Activated naive CD8-positive, alpha-beta T cell treated with anti-CD3 and anti-CD28 coated beads, Interleukin-2, amount 50 U/mL, for 24 hours (primary cell): ENCODE results near the gene TRPV3.
"Not testable (repeated sequence)": the region's sequence is repeated elsewhere in the genome, so short reads cannot be mapped to it uniquely, and the experiment has no call there.

Experiments used
- ATAC-seq: fragments of 150-1000 bp; cut with Tn5 transposase; one replicate; pipeline ENCODE4 v1.10.0; 2021
- DNase-seq: peaks from one replicate; pipeline ENCODE4 v3.0.0; 2021
- H3K27ac Mint-ChIP-seq: one replicate; pipeline ENCODE4 v1.8.0; 2021; ENCODE audit warnings: mild to moderate bottlenecking, mixed read lengths
- H3K27me3 Mint-ChIP-seq: one replicate; pipeline ENCODE4 v1.8.0; 2021; ENCODE audit warnings: mixed read lengths
- H3K36me3 Mint-ChIP-seq: one replicate; pipeline ENCODE4 v1.8.0; 2021; ENCODE audit warnings: low read depth, mixed read lengths
- H3K4me1 Mint-ChIP-seq: one replicate; pipeline ENCODE4 v1.8.0; 2021; ENCODE audit warnings: mixed read lengths
- H3K4me3 Mint-ChIP-seq: one replicate; pipeline ENCODE4 v1.8.0; 2021; ENCODE audit warnings: mild to moderate bottlenecking, moderate library complexity, mixed read lengths
- H3K9me3 Mint-ChIP-seq: one replicate; pipeline ENCODE4 v1.8.0; 2021; ENCODE audit warnings: mixed read lengths

Gene TRPV3

DNA sequence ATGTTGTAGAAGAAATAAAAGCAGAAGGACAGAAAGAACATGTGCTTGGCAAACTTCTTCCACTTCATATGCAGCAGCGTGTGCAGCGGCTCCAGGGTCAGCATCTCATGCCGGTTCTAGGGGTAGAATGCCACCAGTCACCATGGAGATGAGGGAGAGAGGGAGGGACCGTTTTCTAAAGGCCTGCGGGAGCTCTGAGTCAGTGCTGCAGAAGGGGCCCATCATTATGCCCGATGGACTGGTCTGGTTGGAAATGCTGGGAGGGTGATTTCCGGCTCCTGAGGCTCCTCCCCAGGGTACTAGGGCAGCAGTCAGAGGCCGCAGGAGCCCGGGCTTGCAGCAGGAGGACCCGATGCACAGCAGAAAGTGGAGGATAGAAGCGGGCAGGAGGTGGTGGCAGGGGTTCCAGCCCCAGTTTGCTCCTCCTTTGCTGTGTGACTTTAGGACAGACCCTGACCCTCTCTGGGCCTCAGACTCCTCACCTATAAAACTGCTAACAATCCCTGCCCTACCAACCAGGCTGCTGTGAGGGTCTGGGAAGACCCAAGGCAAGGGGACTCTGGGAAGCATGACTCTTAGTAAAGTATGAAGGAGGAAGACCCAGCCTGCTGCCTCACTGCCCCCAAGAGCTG is 28.6 kb downstream of the TRPV3 start:
- H3K27ac Mint-ChIP-seq: no peak overlapping the region
- no peaks in the 10 kb centered on the region for H3K36me3 Mint-ChIP-seq
- no peaks in the 10 kb centered on the region for H3K27me3 Mint-ChIP-seq
- no peak for ATAC-seq
- H3K9me3 Mint-ChIP-seq: no peaks in the 10 kb centered on the region
- DNase-seq: no peak
- no peak overlapping the region for H3K4me3 Mint-ChIP-seq
- H3K4me1 Mint-ChIP-seq: no peaks in the 10 kb centered on the region

DNA sequence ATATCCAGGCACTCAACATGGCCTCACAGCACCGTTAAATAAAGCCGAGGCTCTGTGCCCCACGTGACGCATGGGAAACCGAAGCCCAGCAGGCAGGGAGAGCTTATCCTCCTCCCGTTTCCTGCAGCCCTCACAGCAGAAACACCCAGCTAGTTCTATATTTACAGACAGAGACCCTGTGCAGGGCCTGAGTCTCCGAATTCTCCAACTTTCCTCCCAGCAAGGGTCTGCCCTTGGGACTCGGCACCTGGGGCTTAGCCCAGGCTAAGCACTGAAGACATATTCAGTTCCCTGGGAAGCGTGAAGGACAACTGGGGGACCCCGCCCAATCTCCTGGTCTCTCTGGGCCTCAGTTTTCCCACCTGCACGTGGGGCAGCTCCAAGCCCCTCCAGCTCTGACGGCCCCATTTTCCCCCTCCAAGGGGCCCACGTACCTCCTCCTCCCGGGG is 29.2 kb downstream of the TRPV3 start:
- ATAC-seq (no peak), DNase-seq (no peak)
- H3K27me3 Mint-ChIP-seq: no peaks in the 10 kb centered on the region
- H3K36me3 Mint-ChIP-seq: no peaks in the 10 kb centered on the region
- no peak overlapping the region for H3K27ac Mint-ChIP-seq
- H3K9me3 Mint-ChIP-seq: no peaks in the 10 kb centered on the region
- H3K4me3 Mint-ChIP-seq: no peak overlapping the region
- H3K4me1 Mint-ChIP-seq: no peaks in the 10 kb centered on the region

DNA sequence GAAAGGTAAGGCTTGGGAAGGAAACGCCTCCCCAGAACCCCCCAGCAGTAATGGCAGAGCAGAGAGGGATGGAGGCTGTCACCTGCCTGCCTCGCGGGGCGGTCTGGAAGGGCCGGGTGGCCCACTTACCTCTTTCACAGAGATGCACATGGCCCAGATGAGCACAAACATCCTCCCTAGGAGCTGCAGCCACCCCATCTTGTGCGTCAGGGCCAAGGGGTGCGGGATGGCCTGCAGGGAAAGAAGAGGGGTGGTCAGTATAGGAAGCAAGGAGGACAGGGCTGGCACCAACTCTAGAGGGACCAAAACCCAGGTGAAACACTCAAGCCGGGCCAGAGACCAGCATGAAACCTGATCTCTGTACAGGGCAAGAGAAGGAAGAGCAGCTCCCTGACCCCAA is 29.7 kb downstream of the TRPV3 start:
- no peak for ATAC-seq
- H3K36me3 Mint-ChIP-seq: no peaks in the 10 kb centered on the region

DNA sequence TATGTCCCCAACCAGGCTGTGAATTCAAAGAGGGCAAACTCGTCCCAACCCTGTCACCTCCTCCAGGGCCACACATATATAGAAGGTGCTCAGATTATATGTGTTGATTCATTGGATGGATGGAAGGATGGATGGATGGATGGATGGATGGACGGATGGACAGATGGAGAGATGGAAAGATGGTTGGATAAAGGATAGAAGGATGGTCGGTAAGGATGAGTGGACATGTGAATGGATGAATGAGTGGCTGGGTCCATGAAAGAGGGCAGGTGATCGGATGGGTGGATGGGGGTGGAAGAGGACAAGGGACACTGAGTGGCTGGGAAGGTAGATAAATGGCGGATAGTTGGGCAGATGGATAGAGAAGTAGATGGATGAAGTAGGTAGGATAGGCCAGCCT is 30.1 kb downstream of the TRPV3 start:
- Mint-ChIP-seq H3K27me3 (no peaks in the 10 kb centered on the region), H3K9me3 (no peaks in the 10 kb centered on the region), H3K36me3 (no peaks in the 10 kb centered on the region), H3K4me1 (no peaks in the 10 kb centered on the region), H3K27ac (no peak overlapping the region), H3K4me3 (no peak overlapping the region)
- DNase-seq: no peak
- ATAC-seq: no peak

More for the DNA sequence above, 29.7 kb downstream of the TRPV3 start:
- Mint-ChIP-seq H3K27me3 (no peaks in the 10 kb centered on the region), H3K27ac (no peak overlapping the region), H3K9me3 (no peaks in the 10 kb centered on the region), H3K4me1 (no peaks in the 10 kb centered on the region), H3K4me3 (no peak overlapping the region)
- DNase-seq: no peak

DNA sequence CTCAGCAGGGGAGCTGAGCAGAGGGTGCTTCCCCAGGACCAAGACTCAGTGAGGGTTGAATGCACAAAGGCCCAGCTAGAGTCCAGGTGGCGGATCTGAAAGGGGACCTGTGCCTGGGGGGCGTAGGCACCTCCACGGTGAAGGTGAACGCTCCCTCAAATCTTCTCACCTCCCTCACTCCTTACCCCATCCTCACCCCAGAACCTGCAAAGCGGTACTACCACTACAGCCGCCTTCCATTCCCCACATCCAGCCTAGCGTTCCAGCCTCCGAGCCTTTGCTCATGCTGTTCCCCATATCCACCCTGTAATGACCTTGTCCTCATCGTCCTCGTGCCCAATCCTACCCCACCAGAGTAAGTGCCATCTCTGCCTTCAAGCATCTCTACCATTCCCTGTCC is 30.6 kb downstream of the TRPV3 start:
- Mint-ChIP-seq H3K27ac (no peak overlapping the region), H3K4me3 (no peak overlapping the region), H3K4me1 (no peaks in the 10 kb centered on the region), H3K27me3 (no peaks in the 10 kb centered on the region), H3K36me3 (no peaks in the 10 kb centered on the region), H3K9me3 (no peaks in the 10 kb centered on the region)
- no peak for ATAC-seq
- no peak for DNase-seq

DNA sequence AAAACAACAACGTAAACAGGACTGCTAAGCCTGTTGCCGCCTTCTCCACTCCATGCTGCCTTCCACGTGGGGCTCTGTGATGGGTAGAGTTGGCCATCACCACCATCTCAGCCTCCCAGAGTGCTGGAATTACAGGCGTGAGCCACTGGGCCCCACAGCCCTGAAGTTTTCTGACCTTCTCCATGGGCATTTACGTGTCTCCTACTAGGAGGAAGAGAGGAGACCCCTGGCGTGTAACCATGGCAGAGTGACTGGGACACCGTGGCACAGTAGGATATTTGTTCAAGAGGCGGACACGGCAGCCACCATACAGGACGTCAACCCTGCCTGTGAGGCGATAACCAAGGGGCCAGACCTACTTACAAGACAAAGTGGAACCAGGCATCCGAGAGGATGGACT is 31.1 kb downstream of the TRPV3 start:
- Mint-ChIP-seq H3K4me3 (no peak overlapping the region), H3K27me3 (no peaks in the 10 kb centered on the region), H3K4me1 (no peaks in the 10 kb centered on the region), H3K9me3 (no peaks in the 10 kb centered on the region), H3K27ac (no peak overlapping the region), H3K36me3 (no peaks in the 10 kb centered on the region)
- ATAC-seq: no peak
- DNase-seq: no peak

DNA sequence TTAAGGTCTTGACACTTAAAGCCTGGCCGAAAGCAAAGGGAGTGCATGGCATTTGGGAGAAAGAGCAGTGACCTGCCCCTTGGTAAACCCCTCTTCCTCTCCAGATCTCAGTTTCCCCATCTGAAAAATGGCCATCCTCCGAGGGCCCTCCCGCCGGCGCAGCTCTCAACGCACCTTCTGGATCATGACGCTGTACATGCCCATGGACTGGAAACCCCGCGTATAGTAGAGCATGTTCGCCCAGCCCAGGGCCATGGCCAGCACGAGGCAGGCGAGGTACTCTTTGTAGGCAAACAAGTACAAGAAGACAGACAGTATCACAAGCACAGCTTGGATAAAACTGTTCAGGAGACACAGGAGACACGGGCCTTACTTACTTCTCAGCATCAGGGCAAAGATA is 33.6 kb downstream of the TRPV3 start:
- ATAC-seq (no peak), DNase-seq (no peak)
- Mint-ChIP-seq H3K27ac (no peak overlapping the region), H3K27me3 (no peaks in the 10 kb centered on the region), H3K36me3 (no peaks in the 10 kb centered on the region), H3K4me1 (no peaks in the 10 kb centered on the region), H3K9me3 (no peaks in the 10 kb centered on the region), H3K4me3 (no peak overlapping the region)

DNA sequence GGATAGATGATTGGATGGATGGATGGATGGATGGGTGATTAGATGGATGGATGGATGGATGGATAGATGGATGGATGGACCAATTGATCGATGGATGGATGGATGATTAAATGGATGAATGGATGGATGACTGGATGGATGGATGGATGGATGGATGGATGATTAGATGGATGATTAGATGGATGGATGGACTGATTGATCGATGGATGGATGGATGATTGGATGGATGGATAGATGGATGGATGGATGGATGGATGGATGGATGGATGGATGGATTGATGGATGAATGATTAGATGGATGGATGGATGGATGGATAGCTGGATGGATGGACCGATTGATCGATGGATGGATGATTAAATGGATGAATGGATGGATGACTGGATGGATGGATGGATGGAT is 38.1 kb downstream of the TRPV3 start:
- H3K9me3 Mint-ChIP-seq, H3K27ac Mint-ChIP-seq, H3K4me1 Mint-ChIP-seq, H3K36me3 Mint-ChIP-seq, H3K27me3 Mint-ChIP-seq, ATAC-seq, DNase-seq, H3K4me3 Mint-ChIP-seq: not testable (repeated sequence)

DNA sequence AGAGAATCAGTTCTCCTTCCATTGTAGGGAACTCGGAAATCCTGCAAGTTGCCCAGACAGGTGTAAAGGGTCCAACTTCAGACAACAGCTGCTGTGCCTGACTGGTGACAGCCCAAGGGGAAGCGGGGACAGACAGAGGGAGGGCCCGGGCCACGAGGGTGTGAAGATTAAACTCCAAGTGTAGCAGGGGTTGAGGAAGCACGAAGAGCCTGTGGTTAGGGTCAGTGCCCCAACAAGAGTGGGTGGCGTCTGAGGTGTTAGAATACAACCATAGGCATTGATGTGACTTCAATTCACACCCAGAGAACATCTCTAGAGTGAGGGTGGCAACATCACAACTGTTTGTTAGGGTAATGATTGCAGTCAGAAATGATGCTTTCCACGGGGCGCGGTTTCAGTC is 42.7 kb downstream of the TRPV3 start:
- H3K36me3 Mint-ChIP-seq: no peaks in the 10 kb centered on the region
- no peak for ATAC-seq
- H3K27me3 Mint-ChIP-seq: peaks cover 2% of the 10 kb centered on the region
- DNase-seq: no peak
- H3K9me3 Mint-ChIP-seq: no peaks in the 10 kb centered on the region
- H3K27ac Mint-ChIP-seq: no peak overlapping the region
- H3K4me3 Mint-ChIP-seq: no peak overlapping the region
- no peaks in the 10 kb centered on the region for H3K4me1 Mint-ChIP-seq

DNA sequence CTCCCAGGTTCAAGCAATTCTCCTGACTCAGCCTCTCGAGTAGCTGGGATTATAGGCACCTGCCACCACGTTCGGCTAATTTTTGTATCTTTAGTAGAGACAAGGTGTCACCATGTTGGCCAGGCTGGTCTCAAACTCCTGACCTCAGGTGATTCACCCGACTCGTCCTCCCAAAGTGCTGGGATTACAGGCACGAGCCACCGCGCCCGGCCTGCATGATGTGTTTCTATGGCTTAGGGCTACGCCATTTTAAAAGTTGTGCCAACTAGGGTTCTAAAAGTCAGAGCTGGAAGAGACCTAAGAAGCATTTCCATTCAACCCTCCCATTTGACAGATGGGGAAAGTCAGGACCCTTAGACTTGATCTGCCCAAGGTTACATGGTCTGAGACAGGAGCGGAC is 43.4 kb downstream of the TRPV3 start:
- DNase-seq, H3K9me3 Mint-ChIP-seq, H3K27ac Mint-ChIP-seq, H3K4me1 Mint-ChIP-seq, H3K27me3 Mint-ChIP-seq, ATAC-seq, H3K36me3 Mint-ChIP-seq, H3K4me3 Mint-ChIP-seq: not testable (repeated sequence)

DNA sequence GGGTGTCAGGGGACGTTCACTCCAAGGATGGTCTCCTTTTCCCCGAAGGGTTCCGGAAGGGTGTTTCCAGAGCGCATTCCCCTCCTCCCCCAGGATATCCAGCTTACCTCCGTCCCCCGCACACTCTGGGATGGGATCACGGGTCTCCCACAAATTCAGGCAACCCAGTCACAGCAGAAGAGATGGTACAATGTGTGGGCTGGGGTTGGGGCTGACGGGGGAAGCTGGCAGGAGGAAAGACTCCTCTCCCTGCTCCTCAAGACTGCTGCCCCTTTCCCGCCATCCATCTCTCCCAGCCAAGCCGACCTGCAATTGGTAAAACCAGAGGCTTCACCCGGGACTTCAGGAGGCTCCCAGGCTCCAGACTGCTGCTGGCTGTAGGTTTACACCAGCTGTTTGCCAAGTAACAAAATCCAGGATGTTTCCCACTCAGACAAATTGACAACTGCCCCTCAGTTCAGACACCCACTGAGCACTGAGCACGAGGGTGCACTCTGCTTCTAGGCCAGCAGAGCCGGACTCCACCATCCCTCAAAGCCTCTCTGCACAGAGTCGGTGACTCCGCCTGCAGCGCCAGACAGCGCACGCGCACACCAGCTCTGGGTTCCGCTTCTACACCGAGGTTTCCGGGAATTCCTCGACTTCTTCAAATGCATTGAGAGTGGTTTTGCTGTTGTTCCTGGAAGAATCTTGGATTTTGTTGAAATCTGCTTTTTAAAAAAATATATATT is 44.1 kb downstream of the TRPV3 start:
- DNase-seq: no peak

DNA sequence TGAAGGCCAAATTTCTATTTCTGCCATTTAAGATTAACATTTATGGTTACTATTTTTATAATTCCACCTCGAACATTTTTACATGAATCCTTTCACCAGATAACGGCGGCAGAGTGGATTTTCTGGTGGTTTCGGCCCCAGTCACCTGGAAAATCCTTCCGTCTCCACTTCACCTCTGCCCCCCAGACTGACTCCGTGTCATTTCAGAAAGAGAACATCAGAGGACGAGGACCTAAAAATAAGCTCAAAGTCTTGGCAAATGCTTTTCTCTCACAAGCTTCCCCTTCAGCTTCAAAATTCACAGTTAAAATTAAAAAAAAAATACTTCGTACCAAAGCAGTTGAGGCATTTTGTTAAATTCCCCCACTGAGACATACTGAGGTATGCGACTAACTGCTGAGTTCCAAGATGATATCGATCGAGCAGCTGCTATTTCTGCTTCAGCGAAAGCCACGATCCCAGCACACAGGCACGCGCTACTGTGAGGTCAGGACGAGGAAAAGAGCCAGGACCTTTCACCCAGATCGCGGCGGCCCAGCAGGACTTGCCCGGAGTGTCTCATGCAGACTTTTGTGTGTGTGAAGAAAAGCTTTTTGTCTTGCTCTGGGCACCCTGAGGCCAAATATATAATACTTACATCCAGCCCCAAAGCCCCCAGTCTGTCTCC is 45.0 kb downstream of the TRPV3 start:
- Mint-ChIP-seq H3K4me3 (no peak overlapping the region), H3K4me1 (no peaks in the 10 kb centered on the region), H3K36me3 (no peaks in the 10 kb centered on the region), H3K27ac (no peak overlapping the region), H3K9me3 (no peaks in the 10 kb centered on the region), H3K27me3 (peaks cover 2% of the 10 kb centered on the region)
- ATAC-seq: no peak
- no peak for DNase-seq

More for the DNA sequence above, 44.1 kb downstream of the TRPV3 start:
- H3K27me3 Mint-ChIP-seq: peaks cover 2% of the 10 kb centered on the region
- ATAC-seq: no peak
- no peak overlapping the region for H3K27ac Mint-ChIP-seq
- H3K36me3 Mint-ChIP-seq: no peaks in the 10 kb centered on the region
- H3K9me3 Mint-ChIP-seq: no peaks in the 10 kb centered on the region
- H3K4me1 Mint-ChIP-seq: no peaks in the 10 kb centered on the region
- H3K4me3 Mint-ChIP-seq: no peak overlapping the region

DNA sequence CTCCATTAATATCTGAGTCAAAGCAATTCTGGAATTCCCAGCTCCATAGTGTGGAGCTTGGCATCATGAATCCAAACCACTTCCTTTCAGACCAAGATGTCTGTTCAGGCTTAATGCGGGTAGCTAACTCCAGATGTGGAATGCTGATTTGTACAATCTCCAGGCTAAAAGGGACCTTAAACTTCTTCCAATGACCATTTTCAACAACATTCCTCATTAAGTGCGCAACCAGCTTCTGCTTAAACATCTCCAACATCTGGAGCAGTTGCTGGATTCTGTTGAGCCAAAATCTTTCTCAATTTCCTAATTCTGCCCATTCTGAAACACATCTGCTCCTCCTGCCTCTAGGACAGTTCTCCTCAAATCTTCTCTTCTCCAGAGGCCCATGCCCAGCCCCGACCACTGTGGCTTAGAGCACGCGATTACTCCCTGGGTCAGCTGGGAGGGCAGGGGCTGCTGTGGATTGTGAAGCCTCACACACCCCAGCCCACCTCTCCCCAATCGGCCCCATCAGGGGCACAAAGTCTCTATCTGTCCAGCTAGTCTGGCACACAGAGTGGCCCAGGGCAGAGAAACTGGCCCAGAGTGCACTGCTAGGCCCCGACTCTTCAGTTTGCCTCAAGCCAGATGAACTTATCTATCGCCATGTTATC is 45.6 kb downstream of the TRPV3 start:
- DNase-seq: no peak
- Mint-ChIP-seq H3K9me3 (no peaks in the 10 kb centered on the region), H3K27me3 (peaks cover 2% of the 10 kb centered on the region), H3K36me3 (no peaks in the 10 kb centered on the region), H3K4me3 (no peak overlapping the region), H3K4me1 (no peaks in the 10 kb centered on the region), H3K27ac (no peak overlapping the region)
- ATAC-seq: no peak

DNA sequence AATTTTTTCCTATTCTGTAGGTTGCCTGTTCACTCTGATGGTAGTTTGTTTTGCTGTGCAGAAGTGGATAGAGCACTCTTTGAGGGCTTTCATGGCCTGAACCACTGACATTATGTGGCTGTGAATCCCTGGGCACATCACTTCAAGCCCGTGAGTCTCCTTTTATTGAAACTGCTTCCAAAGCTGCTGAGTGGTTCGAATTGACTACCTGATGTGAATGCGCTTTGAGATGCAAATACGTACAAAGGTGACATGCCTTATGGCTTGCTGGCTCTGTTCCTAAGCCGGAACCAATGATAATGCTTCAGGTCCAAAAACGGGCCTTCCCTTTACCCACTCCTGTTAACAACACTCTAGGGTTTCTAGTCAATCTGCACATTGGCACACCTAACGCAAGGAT is 47.5 kb downstream of the TRPV3 start:
- Mint-ChIP-seq H3K4me1 (no peaks in the 10 kb centered on the region), H3K36me3 (no peaks in the 10 kb centered on the region), H3K27ac (no peak overlapping the region), H3K9me3 (no peaks in the 10 kb centered on the region), H3K4me3 (no peak overlapping the region), H3K27me3 (no peaks in the 10 kb centered on the region)
- ATAC-seq (no peak), DNase-seq (no peak)

DNA sequence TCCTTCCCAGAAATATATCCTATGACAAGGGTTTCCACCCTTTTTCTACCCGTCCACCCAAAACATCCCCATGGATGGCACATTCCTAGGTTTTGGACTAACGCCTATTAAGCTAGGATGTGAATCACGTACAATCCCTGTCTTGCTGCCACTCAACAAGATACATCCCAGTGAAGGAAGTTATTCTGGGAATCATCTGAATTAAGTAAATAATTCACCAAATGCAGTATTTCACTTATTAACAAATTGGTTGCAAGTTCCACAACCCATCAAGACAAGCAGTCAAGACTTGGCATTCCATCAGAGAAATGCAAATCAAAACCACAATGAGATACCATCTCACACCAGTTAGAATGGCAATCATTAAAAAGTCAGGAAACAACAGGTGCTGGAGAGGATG is 49.7 kb downstream of the TRPV3 start:
- no peak overlapping the region for H3K4me3 Mint-ChIP-seq
- no peak overlapping the region for H3K27ac Mint-ChIP-seq
- H3K4me1 Mint-ChIP-seq: no peaks in the 10 kb centered on the region
- no peaks in the 10 kb centered on the region for H3K27me3 Mint-ChIP-seq
- H3K9me3 Mint-ChIP-seq: no peaks in the 10 kb centered on the region
- no peak for DNase-seq
- ATAC-seq: no peak
- H3K36me3 Mint-ChIP-seq: no peaks in the 10 kb centered on the region
